WTC11 (cell line): ENCODE results near the gene AKR7A2. TPM values are rescaled to one million over a fixed set of nuclear protein-coding genes. Genes with fewer than 3 reads are reported as not detected.
A peak's percentile ranks its signal among the peaks of the same experiment; 100 is the strongest.

Experiments
- ATAC-seq: fragments of 200-7000 bp; cut with Tn5 transposase; 2 replicates; pipeline ENCODE4 v1.10.0; 2021; ENCODE audit warnings: mild to moderate bottlenecking, moderate library complexity
- CTCF ChIA-PET: fragments of 300-600 bp; sonication (Branson Sonifier 250); formaldehyde crosslinking; loops from one replicate; lab custom pipeline; 2021; ENCODE audit warnings: antibody characterized with exemption; lab: Charles Lee
- POLR2A ChIA-PET: fragments of 350-600 bp; sonication (Branson Sonifier 250); formaldehyde crosslinking; loops from one replicate; lab custom pipeline; 2021; ENCODE audit warnings: antibody characterized with exemption; lab: Charles Lee
- DNase-seq: peaks from one replicate; pipeline ENCODE4 v3.0.0; 2021; ENCODE audit warnings: low spot score
- H3K27ac Mint-ChIP-seq: 2 replicates; pipeline ENCODE4 v1.8.0; 2021; ENCODE audit warnings: mixed read lengths
- H3K27me3 Mint-ChIP-seq: 2 replicates; pipeline ENCODE4 v1.8.0; 2021; ENCODE audit warnings: low read depth, mild to moderate bottlenecking, moderate library complexity, mixed read lengths
- H3K36me3 Mint-ChIP-seq: 2 replicates; pipeline ENCODE4 v1.8.0; 2021; ENCODE audit warnings: mixed read lengths
- H3K4me1 Mint-ChIP-seq: 2 replicates; pipeline ENCODE4 v1.8.0; 2022; ENCODE audit warnings: mixed read lengths
- H3K4me3 Mint-ChIP-seq: 2 replicates; pipeline ENCODE4 v1.8.0; 2021; ENCODE audit warnings: mild to moderate bottlenecking, moderate library complexity, mixed read lengths
- H3K9me3 Mint-ChIP-seq: 2 replicates; pipeline ENCODE4 v1.8.0; 2021; ENCODE audit warnings: mixed read lengths
- ATF6 ChIP-seq: sonication (generic); formaldehyde crosslinking; IDR thresholded peaks from 2 replicates; pipeline ENCODE4 v1.8.1; 2023; ENCODE audit warnings: mild to moderate bottlenecking, missing genetic modification reagents
- CBFB ChIP-seq: sonication (generic); formaldehyde crosslinking; IDR thresholded peaks from 2 replicates; pipeline ENCODE4 v1.8.1; 2022; ENCODE audit warnings: mild to moderate bottlenecking, low read depth, missing genetic modification reagents
- CREB1 ChIP-seq: sonication (generic); formaldehyde crosslinking; IDR thresholded peaks from 2 replicates; pipeline ENCODE4 v1.8.0; 2023; ENCODE audit warnings: mild to moderate bottlenecking, missing genetic modification reagents
- ELF4 ChIP-seq: sonication (generic); formaldehyde crosslinking; IDR thresholded peaks from 2 replicates; pipeline ENCODE4 v1.8.1; 2022; ENCODE audit warnings: low read depth, mild to moderate bottlenecking, moderate library complexity, missing genetic modification reagents
- EMX1 ChIP-seq: fragments of 250-450 bp; sonication (Bioruptor Pico); IDR thresholded peaks from 2 replicates; pipeline ENCODE4 v1.8.0; 2021; ENCODE audit warnings: mild to moderate bottlenecking
- ETV6 ChIP-seq: sonication (generic); formaldehyde crosslinking; IDR thresholded peaks from 2 replicates; pipeline ENCODE4 v1.8.1; 2022; ENCODE audit warnings: mild to moderate bottlenecking, missing genetic modification reagents
- FOXP4 ChIP-seq: sonication (generic); formaldehyde crosslinking; IDR thresholded peaks from 2 replicates; pipeline ENCODE4 v1.8.0; 2022; ENCODE audit warnings: mild to moderate bottlenecking, missing genetic modification reagents
- GABPB1 ChIP-seq: sonication (generic); formaldehyde crosslinking; IDR thresholded peaks from 2 replicates; pipeline ENCODE4 v1.8.1; 2023; ENCODE audit warnings: mild to moderate bottlenecking, missing genetic modification reagents
- GTF2I ChIP-seq: fragments of 250-450 bp; sonication (Bioruptor Pico); conservative IDR thresholded peaks from 2 replicates; pipeline ENCODE4 v1.4.0; 2021; ENCODE audit warnings: mild to moderate bottlenecking
- HMGA2 ChIP-seq: fragments of 250-450 bp; sonication (Bioruptor Pico); IDR thresholded peaks from 2 replicates; pipeline ENCODE4 v1.4.0; 2021; ENCODE audit warnings: mild to moderate bottlenecking, moderate library complexity
- IRF2 ChIP-seq: sonication (generic); formaldehyde crosslinking; IDR thresholded peaks from 2 replicates; pipeline ENCODE4 v1.8.0; 2022; ENCODE audit warnings: low read depth, missing genetic modification reagents, borderline replicate concordance
- KAT7 ChIP-seq: sonication (generic); formaldehyde crosslinking; IDR thresholded peaks from 2 replicates; pipeline ENCODE4 v1.8.1; 2023; ENCODE audit warnings: missing genetic modification reagents, mild to moderate bottlenecking, borderline replicate concordance
- MXD4 ChIP-seq: fragments of 250-450 bp; sonication (Bioruptor Pico); IDR thresholded peaks from 2 replicates; pipeline ENCODE4 v1.8.0; 2021; ENCODE audit warnings: mild to moderate bottlenecking, moderate library complexity, borderline replicate concordance
- NFE2L1 ChIP-seq: sonication (generic); formaldehyde crosslinking; IDR thresholded peaks from 2 replicates; pipeline ENCODE4 v1.8.1; 2023; ENCODE audit warnings: missing genetic modification reagents
- NR1H2 ChIP-seq: sonication (generic); formaldehyde crosslinking; IDR thresholded peaks from 2 replicates; pipeline ENCODE4 v1.9.0; 2021; ENCODE audit warnings: mild to moderate bottlenecking, moderate library complexity, missing genetic modification reagents
- NR2C2 ChIP-seq: sonication (generic); formaldehyde crosslinking; IDR thresholded peaks from 2 replicates; pipeline ENCODE4 v1.8.0; 2022; ENCODE audit warnings: mild to moderate bottlenecking, missing genetic modification reagents
- NR3C1 ChIP-seq: sonication (generic); formaldehyde crosslinking; conservative IDR thresholded peaks from 2 replicates; pipeline ENCODE4 v1.8.1; 2023; ENCODE audit warnings: low read depth, mild to moderate bottlenecking, missing genetic modification reagents
- TEAD4 ChIP-seq: sonication (generic); formaldehyde crosslinking; IDR thresholded peaks from 2 replicates; pipeline ENCODE4 v1.8.0; 2022; ENCODE audit warnings: mild to moderate bottlenecking, missing genetic modification reagents
- USF1 ChIP-seq: sonication (generic); formaldehyde crosslinking; IDR thresholded peaks from 2 replicates; pipeline ENCODE4 v1.8.0; 2022; ENCODE audit warnings: mild to moderate bottlenecking, missing genetic modification reagents
- USF2 ChIP-seq: sonication (generic); formaldehyde crosslinking; IDR thresholded peaks from 2 replicates; pipeline ENCODE4 v1.8.1; 2023; ENCODE audit warnings: mild to moderate bottlenecking, missing genetic modification reagents, moderate library complexity
- ZNF219 ChIP-seq: sonication (generic); formaldehyde crosslinking; IDR thresholded peaks from 2 replicates; pipeline ENCODE4 v1.8.0; 2023; ENCODE audit warnings: missing genetic modification reagents, mild to moderate bottlenecking, borderline replicate concordance
- ZNF423 ChIP-seq: fragments of 250-450 bp; sonication (Bioruptor Pico); IDR thresholded peaks from 2 replicates; pipeline ENCODE4 v2.1.2; 2022; ENCODE audit warnings: mild to moderate bottlenecking, moderate library complexity
- ZNF671 ChIP-seq: fragments of 250-450 bp; sonication (Bioruptor Pico); IDR thresholded peaks from 2 replicates; pipeline ENCODE4 v1.8.0; 2021; ENCODE audit warnings: mild to moderate bottlenecking
- total RNA-seq: library from RNA; stranded (reverse); gene quantifications from 3 replicates; pipeline ENCODE4 v1.2.3, GENCODE V29; 2021
- TF ChIP-seq, protein P1 (sequence below): sonication (generic); formaldehyde crosslinking; IDR thresholded peaks from 2 replicates; pipeline ENCODE4 v1.8.1; 2023; ENCODE audit warnings: mild to moderate bottlenecking, missing genetic modification reagents, borderline replicate concordance
- TF ChIP-seq, protein P2 (sequence below): sonication (generic); formaldehyde crosslinking; IDR thresholded peaks from 2 replicates; pipeline ENCODE4 v1.8.0; 2022; ENCODE audit warnings: mild to moderate bottlenecking, missing genetic modification reagents

AKR7A2 gene
- total RNA-seq, 1 experiment from 2014 or later = 43.4 TPM

GRCh38 chr1:19310720-19311502, 1.0 kb downstream of the AKR7A2 start:
- Mint-ChIP-seq H3K27ac (no peak overlapping the region), H3K9me3 (no peaks in the 10 kb centered on the region), H3K4me1 (peaks cover 13% of the 10 kb centered on the region), H3K27me3 (peaks cover 6% of the 10 kb centered on the region), H3K36me3 (peaks cover 16% of the 10 kb centered on the region), H3K4me3 (peak overlapping the region; percentile 94)
- DNase-seq = no peak
- ChIA-PET POLR2A (no interaction called here), CTCF (interaction anchor here (1.1 to 1.6 kb wide), 4 partner anchors 271 to 343 kb away, joined by 3 to 6 read pairs (median 4); no protein-coding TSS in a partner anchor)
- ATAC-seq = 0 out of 2 replicates have a peak, but pooled peaks have one; percentile 4
- TF ChIP-seq FOXP4 = no peak
- TF ChIP-seq GABPB1 = no peak
- TF ChIP-seq ELF4 (CRISPR knock-in tag) = no peak
- no peak for TF ChIP-seq CBFB (CRISPR knock-in tag)
- TF ChIP-seq NR1H2 (CRISPR knock-in tag) = no peak
- no peak for TF ChIP-seq IRF2
- TF ChIP-seq NFE2L1 (CRISPR knock-in tag) = no peak
- no peak for TF ChIP-seq NR2C2 (CRISPR knock-in tag)
- TF ChIP-seq, protein P1, sequence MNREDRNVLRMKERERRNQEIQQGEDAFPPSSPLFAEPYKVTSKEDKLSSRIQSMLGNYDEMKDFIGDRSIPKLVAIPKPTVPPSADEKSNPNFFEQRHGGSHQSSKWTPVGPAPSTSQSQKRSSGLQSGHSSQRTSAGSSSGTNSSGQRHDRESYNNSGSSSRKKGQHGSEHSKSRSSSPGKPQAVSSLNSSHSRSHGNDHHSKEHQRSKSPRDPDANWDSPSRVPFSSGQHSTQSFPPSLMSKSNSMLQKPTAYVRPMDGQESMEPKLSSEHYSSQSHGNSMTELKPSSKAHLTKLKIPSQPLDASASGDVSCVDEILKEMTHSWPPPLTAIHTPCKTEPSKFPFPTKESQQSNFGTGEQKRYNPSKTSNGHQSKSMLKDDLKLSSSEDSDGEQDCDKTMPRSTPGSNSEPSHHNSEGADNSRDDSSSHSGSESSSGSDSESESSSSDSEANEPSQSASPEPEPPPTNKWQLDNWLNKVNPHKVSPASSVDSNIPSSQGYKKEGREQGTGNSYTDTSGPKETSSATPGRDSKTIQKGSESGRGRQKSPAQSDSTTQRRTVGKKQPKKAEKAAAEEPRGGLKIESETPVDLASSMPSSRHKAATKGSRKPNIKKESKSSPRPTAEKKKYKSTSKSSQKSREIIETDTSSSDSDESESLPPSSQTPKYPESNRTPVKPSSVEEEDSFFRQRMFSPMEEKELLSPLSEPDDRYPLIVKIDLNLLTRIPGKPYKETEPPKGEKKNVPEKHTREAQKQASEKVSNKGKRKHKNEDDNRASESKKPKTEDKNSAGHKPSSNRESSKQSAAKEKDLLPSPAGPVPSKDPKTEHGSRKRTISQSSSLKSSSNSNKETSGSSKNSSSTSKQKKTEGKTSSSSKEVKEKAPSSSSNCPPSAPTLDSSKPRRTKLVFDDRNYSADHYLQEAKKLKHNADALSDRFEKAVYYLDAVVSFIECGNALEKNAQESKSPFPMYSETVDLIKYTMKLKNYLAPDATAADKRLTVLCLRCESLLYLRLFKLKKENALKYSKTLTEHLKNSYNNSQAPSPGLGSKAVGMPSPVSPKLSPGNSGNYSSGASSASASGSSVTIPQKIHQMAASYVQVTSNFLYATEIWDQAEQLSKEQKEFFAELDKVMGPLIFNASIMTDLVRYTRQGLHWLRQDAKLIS (CRISPR knock-in tag) = no peak
- no peak for TF ChIP-seq USF1 (CRISPR knock-in tag)
- no peak for TF ChIP-seq CREB1 (CRISPR knock-in tag)
- TF ChIP-seq ETV6 (CRISPR knock-in tag) = no peak
- TF ChIP-seq NR3C1 (CRISPR knock-in tag) = no peak
- no peak for TF ChIP-seq GTF2I (CRISPR knock-in tag)
- no peak for TF ChIP-seq HMGA2 (CRISPR knock-in tag)
- TF ChIP-seq ZNF423 (CRISPR knock-in tag) = no peak
- TF ChIP-seq MXD4 (CRISPR knock-in tag) = no peak
- TF ChIP-seq KAT7 (CRISPR knock-in tag) = no peak
- TF ChIP-seq, all 79 proteins: peak for 0

GRCh38 chr1:19310061-19310460, 1.9 kb downstream of the AKR7A2 start:
- ATAC-seq (no peak), DNase-seq (no peak)
- Mint-ChIP-seq H3K4me1 (peaks cover 13% of the 10 kb centered on the region), H3K9me3 (no peaks in the 10 kb centered on the region), H3K27me3 (peaks cover 6% of the 10 kb centered on the region), H3K27ac (no peak overlapping the region), H3K4me3 (no peak overlapping the region), H3K36me3 (peaks cover 23% of the 10 kb centered on the region)
- CTCF ChIA-PET = interaction anchor here (0.6 to 1.6 kb wide), 5 partner anchors 40 to 432 kb away, joined by 3 to 6 read pairs (median 4); no protein-coding TSS in a partner anchor
- POLR2A ChIA-PET = no interaction called here
- TF ChIP-seq TEAD4 (CRISPR knock-in tag) (no peak), KAT7 (CRISPR knock-in tag) (no peak), NR1H2 (CRISPR knock-in tag) (no peak), USF1 (CRISPR knock-in tag) (no peak), ATF6 (CRISPR knock-in tag) (no peak), ZNF219 (CRISPR knock-in tag) (no peak), USF2 (no peak), ZNF671 (CRISPR knock-in tag) (no peak), EMX1 (no peak)
- TF ChIP-seq, protein P2, sequence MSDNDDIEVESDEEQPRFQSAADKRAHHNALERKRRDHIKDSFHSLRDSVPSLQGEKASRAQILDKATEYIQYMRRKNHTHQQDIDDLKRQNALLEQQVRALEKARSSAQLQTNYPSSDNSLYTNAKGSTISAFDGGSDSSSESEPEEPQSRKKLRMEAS (CRISPR knock-in tag) = no peak
